ENCODE results near the gene GFI1.

The GFI1 gene

DNA sequence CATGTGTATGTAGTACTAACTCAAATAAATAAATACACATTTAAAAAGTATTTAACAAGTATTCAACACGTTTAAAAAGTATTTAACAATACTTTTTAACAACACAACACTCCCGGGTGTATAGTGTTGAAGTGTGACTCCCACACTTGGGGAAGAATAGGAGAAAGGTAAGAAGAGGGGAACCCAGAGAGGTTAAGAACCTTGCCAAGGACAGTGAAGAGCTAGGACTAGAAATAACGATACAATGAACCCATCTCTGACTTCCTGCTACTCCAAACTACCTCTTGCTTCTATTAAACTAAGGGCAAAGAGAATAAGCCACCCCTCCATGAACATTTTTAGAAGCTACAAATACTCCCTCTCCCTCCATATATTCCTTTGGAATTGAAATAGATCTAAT, 1.7 kb upstream of the GFI1 start:
- DNase-seq (ENCODE audit: low spot score), result no peak

GRCh38 chr1:92487078-92487605, 417 bp upstream of the GFI1 start:
- DNase-seq (ENCODE audit: low spot score), result no peak

DNA sequence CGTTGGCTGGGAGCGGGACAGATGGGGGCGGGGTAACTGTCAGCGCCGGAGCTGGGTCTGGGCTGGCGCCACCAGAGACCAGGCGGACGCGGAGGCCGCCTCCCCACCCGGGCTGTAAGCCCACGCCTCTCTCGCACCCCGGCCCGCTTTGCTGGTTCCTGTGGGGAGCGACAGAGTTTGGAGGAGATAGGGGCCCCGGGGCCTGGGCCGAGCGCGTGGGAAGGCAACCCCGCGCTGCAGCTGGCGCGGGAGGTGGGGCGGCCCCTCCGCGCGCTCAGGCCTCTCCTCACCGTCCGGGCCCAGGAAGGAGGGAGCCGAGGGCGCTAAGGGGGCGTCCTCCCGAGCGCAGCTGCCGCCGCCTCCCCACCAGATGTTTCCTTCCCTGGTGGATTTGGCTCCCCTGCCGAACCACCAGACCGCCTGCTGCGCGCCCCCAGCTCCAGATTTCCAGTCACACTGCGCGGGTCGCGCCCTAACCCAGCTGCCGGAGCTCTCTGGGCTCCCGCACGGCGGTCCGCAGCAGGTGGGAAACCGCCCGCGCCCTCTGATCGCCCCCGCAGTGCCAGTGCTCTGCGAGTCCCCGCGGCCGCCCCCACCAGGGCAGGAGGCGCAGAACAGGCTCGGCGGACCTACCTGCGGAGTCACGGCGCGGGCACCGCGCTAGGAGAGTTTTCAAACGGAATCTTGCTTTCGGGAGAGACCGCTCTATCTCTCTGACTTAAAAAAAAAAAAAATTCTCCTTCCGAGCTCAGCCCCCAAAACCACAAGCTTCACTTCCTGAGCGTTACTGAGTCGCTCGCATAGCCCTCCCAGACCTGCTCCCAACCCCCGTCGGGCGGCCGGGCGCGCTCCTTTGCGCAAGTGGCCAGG, 1.1 kb downstream of the GFI1 start:
- peak; percentile 82 for DNase-seq (ENCODE audit: low spot score)

GRCh38 chr1:92484472-92485380, 2.0 kb downstream of the GFI1 start:
- DNase-seq (ENCODE audit: low spot score), result peak; percentile 56

DNA sequence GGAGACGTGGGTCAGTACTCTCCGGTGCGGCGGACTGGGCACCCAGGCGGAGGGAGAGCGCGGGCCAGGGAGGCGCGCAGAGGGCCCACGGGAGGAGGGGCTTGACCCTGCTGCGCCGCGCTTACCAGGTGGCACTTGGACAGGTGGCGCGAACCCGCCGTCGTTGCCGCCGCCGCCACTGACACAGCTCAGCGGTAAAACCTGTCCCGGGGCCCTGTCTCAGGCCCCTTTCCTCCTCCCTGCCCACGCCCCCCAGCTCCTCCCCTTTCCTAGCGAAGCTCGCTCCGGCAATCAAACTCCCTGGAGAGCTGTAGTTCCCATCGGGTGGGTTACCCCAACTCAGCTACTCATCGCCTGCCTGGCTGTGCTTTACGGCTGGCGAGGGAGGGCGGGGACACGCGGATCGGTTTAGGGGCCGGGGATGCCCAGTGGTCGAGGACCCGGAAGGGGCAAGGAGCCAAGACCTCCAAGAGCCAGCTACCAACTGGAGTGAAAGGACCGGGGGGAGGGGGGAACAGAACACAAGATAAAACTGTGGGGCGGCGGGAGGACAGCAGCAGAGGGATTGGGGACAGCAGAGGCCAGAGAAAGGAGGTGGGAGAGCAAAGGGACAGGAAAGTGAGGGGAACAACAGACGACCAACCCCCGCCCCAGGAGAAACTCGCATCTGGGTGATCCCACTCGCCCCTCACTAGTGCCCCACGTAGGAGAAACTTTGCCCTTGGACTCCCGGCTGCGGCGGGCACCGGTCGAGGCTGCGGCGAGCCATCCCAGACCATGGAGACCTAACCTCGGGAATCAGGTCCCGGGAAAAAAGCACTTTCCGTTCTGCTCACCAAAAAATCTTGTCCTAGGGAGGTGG, 2.9 kb downstream of the GFI1 start:
- no peak for DNase-seq (ENCODE audit: low spot score)

- DNase-seq (ENCODE audit: low spot score), result no peak
Observed at GRCh38 chr1:92482665-92483609, 3.8 kb downstream of the GFI1 start.

DNA sequence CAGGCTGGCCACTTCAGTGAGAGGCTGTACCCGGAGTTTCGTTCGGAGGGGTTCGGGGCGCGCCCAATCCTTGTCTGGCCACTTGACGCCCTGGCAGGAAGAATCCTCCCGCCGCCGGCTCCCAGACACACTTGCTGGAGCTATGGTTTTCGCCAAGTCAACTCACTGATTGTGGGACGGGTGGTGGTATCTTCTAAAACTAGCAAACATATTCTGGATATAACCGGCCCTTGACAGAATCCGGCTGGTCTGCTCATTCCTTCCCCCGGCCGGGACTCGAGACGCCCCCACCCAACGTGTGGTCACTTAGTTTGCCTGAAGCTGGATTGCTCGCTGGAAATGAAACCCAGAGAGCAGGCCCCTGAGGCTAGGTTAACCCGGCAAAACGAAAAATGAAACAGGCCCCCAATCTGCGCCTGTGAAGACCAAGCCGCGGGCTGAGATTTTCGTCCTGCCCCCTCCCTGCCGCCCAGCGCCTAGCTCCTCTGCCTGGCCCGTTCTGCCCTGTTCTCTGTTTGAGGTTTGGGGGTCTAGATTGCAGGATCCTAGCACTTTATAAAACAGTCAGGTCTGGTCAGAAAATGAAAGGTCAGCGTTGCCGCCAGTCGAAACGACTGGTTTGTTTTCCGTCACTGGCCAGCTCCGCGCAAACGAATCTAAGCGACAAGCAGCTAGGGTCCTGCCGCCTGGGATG, 4.6 kb downstream of the GFI1 start:
- DNase-seq (ENCODE audit: low spot score), result no peak

DNA sequence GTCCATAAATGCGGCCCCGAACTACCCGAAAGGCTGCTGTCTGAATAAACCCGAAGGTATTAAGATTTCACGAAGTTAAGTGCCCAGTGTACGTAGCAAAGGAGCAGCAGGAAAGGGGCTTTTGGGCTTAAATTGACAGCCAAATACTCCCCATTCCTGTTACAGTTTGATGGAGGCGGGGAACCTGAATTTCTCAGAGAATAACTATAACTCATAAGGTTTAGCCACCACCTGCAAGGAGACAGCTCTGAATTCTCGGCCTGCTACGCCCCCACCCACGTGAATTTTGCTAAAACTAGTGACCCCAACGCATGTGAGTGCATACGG, 5.2 kb downstream of the GFI1 start:
- no peak for DNase-seq (ENCODE audit: low spot score)

DNA sequence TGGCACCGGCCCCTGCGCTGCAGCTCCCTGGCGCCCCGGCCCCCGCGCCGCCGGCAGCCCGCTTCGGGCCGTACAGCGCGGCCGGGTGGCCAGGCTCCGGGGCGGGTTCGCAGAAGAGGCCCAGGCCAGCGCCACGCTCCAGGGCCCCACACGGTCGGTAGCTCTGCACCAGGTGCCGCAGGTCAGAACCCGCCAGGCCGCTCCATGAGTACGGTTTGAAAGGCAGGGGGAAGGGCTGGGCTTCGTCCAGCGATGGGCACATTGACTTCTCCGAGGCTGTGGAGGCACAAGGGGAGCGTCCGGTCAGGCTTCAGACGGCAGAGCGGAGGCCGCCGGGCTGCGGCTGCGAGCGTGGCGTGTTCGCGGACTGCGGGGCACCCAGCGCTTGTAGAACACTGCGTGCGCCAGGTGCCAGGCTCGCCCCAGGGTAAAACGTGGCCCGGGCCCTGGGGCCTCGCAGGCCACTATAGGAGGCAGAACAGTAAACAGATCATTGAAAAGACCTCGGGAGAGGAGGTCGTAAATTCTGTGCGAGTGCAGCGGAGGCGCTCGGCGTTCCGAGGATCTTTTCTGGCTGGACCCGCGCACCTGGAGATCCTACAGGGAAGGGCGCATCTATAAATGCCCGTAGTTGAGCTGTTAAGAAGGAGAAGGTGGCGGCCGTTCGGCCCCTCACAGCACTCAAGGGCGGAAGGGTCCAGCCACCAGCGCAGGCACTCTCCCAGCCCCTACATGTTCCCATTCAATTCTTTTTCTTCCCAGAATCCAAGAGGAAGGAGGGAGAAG, 5.7 kb downstream of the GFI1 start:
- no peak for DNase-seq (ENCODE audit: low spot score)

DNA sequence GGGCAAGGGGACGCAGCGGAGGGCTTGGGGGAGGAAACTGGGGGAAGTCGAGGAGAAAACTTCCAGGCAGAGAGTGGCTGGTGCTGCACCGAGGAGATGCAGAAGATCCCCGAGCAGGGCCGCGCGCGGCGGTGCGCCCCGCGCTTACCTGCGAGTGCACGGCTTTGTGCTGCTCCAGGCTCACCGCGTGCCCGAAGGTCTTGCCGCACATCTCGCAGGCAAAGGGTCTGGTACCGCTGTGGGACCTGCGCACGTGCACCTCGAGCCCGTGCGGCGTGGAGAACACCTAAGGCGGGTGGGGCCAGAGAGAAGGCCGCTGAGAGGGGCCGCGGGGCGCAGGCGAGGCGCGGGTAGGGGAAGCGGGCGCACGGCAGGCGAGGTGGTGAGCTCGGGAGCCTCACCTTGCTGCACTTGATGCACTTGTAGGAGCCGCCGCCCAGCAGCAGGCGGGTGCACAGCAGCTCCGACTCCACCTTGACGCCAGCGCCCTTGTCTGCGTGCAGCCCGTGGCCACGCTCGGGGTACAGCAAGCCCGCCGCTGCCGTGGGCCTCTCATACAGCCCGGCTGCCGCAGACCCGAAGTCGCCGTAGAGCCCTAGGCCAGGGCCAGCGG, 6.4 kb downstream of the GFI1 start:
- DNase-seq (ENCODE audit: low spot score), result no peak

- DNase-seq (ENCODE audit: low spot score), result no peak
Observed at GRCh38 chr1:92479587-92479986, 7.1 kb downstream of the GFI1 start.

GRCh38 chr1:92478393-92478792, 8.3 kb downstream of the GFI1 start:
- no peak for DNase-seq (ENCODE audit: low spot score)

- DNase-seq (ENCODE audit: low spot score), result peak; percentile 68
Observed at GRCh38 chr1:92476071-92476631, 10.6 kb downstream of the GFI1 start.

DNA sequence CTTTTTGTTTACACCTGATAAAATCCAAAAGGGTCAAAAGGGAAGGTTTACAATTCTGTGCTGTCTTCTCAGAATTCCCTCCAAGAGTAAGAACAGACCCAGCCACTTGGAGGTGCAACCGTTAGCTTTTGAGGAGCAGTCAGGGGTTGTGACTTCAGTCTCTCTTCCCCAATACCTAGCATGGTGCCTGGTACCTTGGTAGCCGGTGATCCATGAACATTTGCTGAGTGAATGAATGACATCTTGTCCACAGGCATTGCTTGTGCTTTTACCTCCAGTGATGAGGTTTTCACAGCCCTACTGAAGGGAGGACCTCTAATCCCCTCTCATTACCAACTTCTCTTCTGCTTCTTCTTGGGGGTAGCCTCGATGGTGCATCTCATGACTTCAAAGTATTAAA, 11.7 kb downstream of the GFI1 start:
- no peak for DNase-seq (ENCODE audit: low spot score)

- DNase-seq (ENCODE audit: low spot score), result no peak
Observed at GRCh38 chr1:92473781-92474495, 12.8 kb downstream of the GFI1 start.

GRCh38 chr1:92470216-92470615, 16.5 kb downstream of the GFI1 start:
- no peak for DNase-seq (ENCODE audit: low spot score)

DNA sequence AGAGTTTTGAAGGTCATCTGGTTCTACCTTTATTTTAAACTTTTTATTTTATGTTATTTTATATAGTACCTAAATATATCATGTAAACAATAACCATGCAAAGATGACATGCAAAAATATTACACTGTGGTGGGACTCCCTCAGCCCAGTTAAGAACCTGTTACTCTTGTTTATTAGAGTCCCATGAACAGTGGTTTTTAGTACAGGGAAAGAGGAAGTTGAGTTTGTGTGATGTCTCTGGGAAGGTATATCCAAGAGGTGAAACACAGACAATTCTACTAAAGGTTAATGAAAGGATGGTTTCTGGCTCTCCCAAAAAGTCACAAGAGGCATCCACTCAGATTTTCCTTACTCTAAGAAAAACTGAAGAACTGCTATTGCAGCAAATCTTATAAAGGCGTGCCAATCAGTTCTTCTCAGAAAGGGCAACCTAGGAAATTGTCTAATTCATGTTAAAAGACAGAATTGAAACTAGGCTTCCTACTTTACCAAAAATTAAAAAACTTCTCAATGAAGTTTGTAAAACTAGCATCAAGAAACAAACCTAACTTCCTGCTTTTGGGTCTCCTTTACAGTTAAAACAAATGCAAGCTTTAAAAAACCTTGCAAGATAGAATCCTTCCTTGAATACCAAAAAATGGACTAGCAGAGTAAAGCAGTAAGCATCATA, 19.9 kb downstream of the GFI1 start:
- DNase-seq (ENCODE audit: low spot score), result no peak
